Parathyroid adenoma (tissue), 2 donors: ENCODE results near the gene TSC22D1.

Experiments used
- H2AFZ ChIP-seq: fragments of 300-600 bp; sonication (generic); one replicate; pipeline ENCODE4 v1.7.0; 2017; ENCODE audit warnings: antibody characterized with exemption, mild to moderate bottlenecking
- H3K27ac ChIP-seq: fragments of 300-600 bp; sonication (generic); one replicate; pipeline ENCODE4 v1.7.0; 2017
- H3K27me3 ChIP-seq: fragments of 300-600 bp; sonication (generic); one replicate; pipeline ENCODE4 v1.7.0; 2017; ENCODE audit warnings: low read length; ENCODE audit not compliant: control insufficient read depth, insufficient read depth
- H3K36me3 ChIP-seq: fragments of 300-600 bp; sonication (generic); one replicate; pipeline ENCODE4 v1.7.0; 2017; ENCODE audit warnings: low read length; ENCODE audit not compliant: control insufficient read depth, insufficient read depth
- H3K4me1 ChIP-seq: fragments of 300-600 bp; sonication (generic); one replicate; pipeline ENCODE4 v1.7.0; 2017; ENCODE audit warnings: control low read depth
- H3K4me2 ChIP-seq: fragments of 300-600 bp; sonication (generic); one replicate; pipeline ENCODE4 v1.7.0; 2017; ENCODE audit warnings: low read length
- H3K4me3 ChIP-seq: fragments of 300-600 bp; sonication (generic); one replicate; pipeline ENCODE4 v1.7.0; 2017; ENCODE audit warnings: low read depth, low read length
- H3K79me2 ChIP-seq: fragments of 300-600 bp; sonication (generic); one replicate; pipeline ENCODE4 v1.7.0; 2017; ENCODE audit warnings: control low read depth
- H3K9ac ChIP-seq: fragments of 300-600 bp; sonication (generic); one replicate; pipeline ENCODE4 v1.7.0; 2017; ENCODE audit warnings: mild to moderate bottlenecking
- H3K9me3 ChIP-seq: fragments of 300-600 bp; sonication (generic); one replicate; pipeline ENCODE4 v1.7.0; 2017; ENCODE audit warnings: low read length; ENCODE audit not compliant: control insufficient read depth
- CTCF ChIP-seq: fragments of 300-600 bp; sonication (generic); IDR thresholded peaks from one replicate; pipeline ENCODE4 v1.7.0; 2017; ENCODE audit warnings: antibody characterized with exemption, mild to moderate bottlenecking
- donor health status: primary hyperparathyroidism.

The TSC22D1 gene

DNA sequence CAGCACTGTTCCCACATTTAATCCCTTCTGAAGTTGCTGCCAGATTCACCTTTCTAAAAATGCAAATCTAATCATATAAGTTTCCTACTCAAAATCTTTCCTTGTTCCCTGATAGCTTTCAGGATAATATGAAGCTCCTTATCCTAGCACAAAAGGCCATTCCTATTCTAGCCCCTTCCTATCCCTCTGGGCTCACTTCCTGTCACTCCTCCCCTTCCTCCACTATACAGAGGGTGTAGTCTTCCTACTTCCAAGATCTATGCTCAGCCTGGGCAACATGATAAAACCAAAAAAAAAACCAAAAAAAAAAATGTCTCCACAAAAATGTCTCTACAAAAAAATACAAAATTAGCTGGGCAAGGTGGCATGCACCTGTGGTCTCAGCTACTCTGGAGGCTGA lies 78.3 kb downstream of the TSC22D1 start:
- Histone ChIP-seq H3K4me1 (peaks cover 3% of the 10 kb centered on the region), H3K79me2 (no peaks in the 10 kb centered on the region), H3K9me3 (no peaks in the 10 kb centered on the region), H3K27ac (no peak overlapping the region), H3K36me3 (no peaks in the 10 kb centered on the region), H3K9ac (no peak overlapping the region), H3K27me3 (no peaks in the 10 kb centered on the region), H3K4me3 (no peak overlapping the region), H3K4me2 (no peak overlapping the region), H2AFZ (no peak overlapping the region)
- TF ChIP-seq CTCF: no peak

- Histone ChIP-seq H3K27me3 (no peaks in the 10 kb centered on the region), H3K9ac (no peak overlapping the region), H3K79me2 (no peaks in the 10 kb centered on the region), H3K4me1 (peaks cover 3% of the 10 kb centered on the region), H3K9me3 (no peaks in the 10 kb centered on the region), H3K4me3 (no peak overlapping the region), H3K27ac (no peak overlapping the region), H3K36me3 (no peaks in the 10 kb centered on the region), H2AFZ (no peak overlapping the region), H3K4me2 (no peak overlapping the region)
- no peak for TF ChIP-seq CTCF
Observed at GRCh38 chr13:44493213-44493812, 82.8 kb downstream of the TSC22D1 start.

DNA sequence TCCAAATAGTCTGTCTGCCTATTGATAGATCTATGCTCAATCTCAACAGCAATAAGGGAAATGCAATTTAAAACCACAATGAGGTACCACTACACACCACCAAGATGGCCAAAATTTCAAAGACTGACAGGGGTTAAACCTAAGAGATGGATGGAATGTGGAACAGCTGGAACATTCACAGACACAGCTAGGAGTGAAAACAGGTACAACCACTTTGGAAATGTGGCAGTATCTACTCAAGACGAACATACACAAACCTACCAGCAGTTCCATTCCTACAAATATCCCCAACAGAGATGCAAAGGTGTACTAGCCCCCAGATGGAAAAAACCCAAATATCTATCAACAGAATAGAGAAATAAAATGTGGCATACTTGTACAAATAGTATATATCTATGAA lies 86.4 kb downstream of the TSC22D1 start:
- Histone ChIP-seq H3K4me1 (peaks cover 3% of the 10 kb centered on the region), H3K36me3 (no peaks in the 10 kb centered on the region), H3K79me2 (no peaks in the 10 kb centered on the region), H3K9ac (no peak overlapping the region), H3K4me3 (no peak overlapping the region), H3K27me3 (no peaks in the 10 kb centered on the region), H3K4me2 (no peak overlapping the region), H3K27ac (no peak overlapping the region), H3K9me3 (no peaks in the 10 kb centered on the region), H2AFZ (no peak overlapping the region)
- TF ChIP-seq CTCF: no peak

- no peaks in the 10 kb centered on the region for H3K36me3 ChIP-seq
- H3K4me1 ChIP-seq: peaks cover under 1% of the 10 kb centered on the region
- H3K4me2 ChIP-seq: no peak overlapping the region
- H3K9me3 ChIP-seq: no peaks in the 10 kb centered on the region
- H2AFZ ChIP-seq: no peak overlapping the region
- TF ChIP-seq CTCF: no peak
- no peak overlapping the region for H3K4me3 ChIP-seq
- H3K27me3 ChIP-seq: no peaks in the 10 kb centered on the region
- no peak overlapping the region for H3K9ac ChIP-seq
- H3K79me2 ChIP-seq: peaks cover 2% of the 10 kb centered on the region
- H3K27ac ChIP-seq: no peak overlapping the region
Observed at GRCh38 chr13:44487989-44488388, 88.1 kb downstream of the TSC22D1 start.

- TF ChIP-seq CTCF: no peak
- no peaks in the 10 kb centered on the region for H3K4me1 ChIP-seq
- H3K79me2 ChIP-seq: peaks cover 2% of the 10 kb centered on the region
- no peak overlapping the region for H2AFZ ChIP-seq
- H3K27me3 ChIP-seq: no peaks in the 10 kb centered on the region
- H3K9me3 ChIP-seq: no peaks in the 10 kb centered on the region
- no peak overlapping the region for H3K9ac ChIP-seq
- no peak overlapping the region for H3K4me2 ChIP-seq
- no peaks in the 10 kb centered on the region for H3K36me3 ChIP-seq
- no peak overlapping the region for H3K4me3 ChIP-seq
- no peak overlapping the region for H3K27ac ChIP-seq
Observed at GRCh38 chr13:44484562-44485138, 91.5 kb downstream of the TSC22D1 start.
